Measurements from ENCODE around the gene USP36. TPM values are rescaled to one million over a fixed set of nuclear protein-coding genes. Genes with fewer than 3 reads are reported as not detected.
"Not testable (repeated sequence)": the region's sequence is repeated elsewhere in the genome, so short reads cannot be mapped to it uniquely, and the experiment has no call there.

The USP36 gene
- total RNA-seq, 6 experiments from 2014 or later = 12.7 to 27.8 (median 18.7) TPM

GRCh38 chr17:78751447-78752161, 89.0 kb downstream of the USP36 start:
- H3K27ac ChIP-seq = peak overlapping the region; percentile 34 to 72 (median 44)
- H3K9me3 ChIP-seq = no peaks in the 10 kb centered on the region
- no peaks in the 10 kb centered on the region for H3K27me3 ChIP-seq
- DNase-seq (no peak), ATAC-seq (peak in 3 of 4 donors; percentile 7 to 22 (median 20))
- no peak overlapping the region for H3K4me3 ChIP-seq
- intact Hi-C loops (cut with DNase I) = no loop called here
- peaks cover 0 to 63% (median 27%) of the 10 kb centered on the region in 4 donors for H3K4me1 ChIP-seq
- H3K36me3 ChIP-seq = no peaks in the 10 kb centered on the region
- TF ChIP-seq CTCF (IDR thresholded peaks at IDR 0.05) (no peak), POLR2A (IDR thresholded peaks at IDR 0.05) (no peak)
- WGBS (ENCODE audit: insufficient coverage, low coverage, low lambda C conversion rate, missing lambda C conversion rate) = 28% methylated on average over 14 of the region's 14 CpGs

- ATAC-seq; H3K27me3 ChIP-seq; H3K36me3 ChIP-seq; DNase-seq; H3K4me3 ChIP-seq; intact Hi-C loops (cut with DNase I); H3K9me3 ChIP-seq: not testable (repeated sequence)
- peak overlapping the region; percentile 34 to 72 (median 44) for H3K27ac ChIP-seq
- peaks cover 0 to 63% (median 30%) of the 10 kb centered on the region in 4 donors for H3K4me1 ChIP-seq
- 94% methylated on average over 3 of the region's 5 CpGs for WGBS (ENCODE audit: insufficient coverage, low coverage, low lambda C conversion rate, missing lambda C conversion rate)
Observed at GRCh38 chr17:78751000-78751399, 89.6 kb downstream of the USP36 start.

GRCh38 chr17:78748730-78749317, 91.8 kb downstream of the USP36 start:
- peak overlapping the region; percentile 81 to 91 (median 83) for H3K27ac ChIP-seq
- no peak overlapping the region for H3K4me3 ChIP-seq
- H3K4me1 ChIP-seq = peaks cover 0 to 80% (median 39%) of the 10 kb centered on the region in 4 donors
- WGBS (ENCODE audit: insufficient coverage, low coverage, low lambda C conversion rate, missing lambda C conversion rate) = 28% methylated on average over 6 of the region's 8 CpGs
- DNase-seq (peak; percentile 74 to 86 (median 77)), ATAC-seq (peak; percentile 57 to 75 (median 66))
- no peaks in the 10 kb centered on the region for H3K27me3 ChIP-seq
- H3K9me3 ChIP-seq = no peaks in the 10 kb centered on the region
- intact Hi-C loops (cut with DNase I) = no loop called here
- TF ChIP-seq CTCF (IDR thresholded peaks at IDR 0.05) (no peak), POLR2A (IDR thresholded peaks at IDR 0.05) (peak; percentile 27)
- H3K36me3 ChIP-seq = no peaks in the 10 kb centered on the region

- Histone ChIP-seq H3K4me1 (peaks cover 0 to 80% (median 39%) of the 10 kb centered on the region in 4 donors), H3K27me3 (no peaks in the 10 kb centered on the region), H3K36me3 (no peaks in the 10 kb centered on the region), H3K4me3 (peak overlapping the region; percentile 11 to 32 (median 31)), H3K9me3 (no peaks in the 10 kb centered on the region), H3K27ac (peak overlapping the region; percentile 81 to 91 (median 83))
- peak; percentile 63 to 77 (median 70) for ATAC-seq
- DNase-seq = peak in 1 of 3 donors; percentile 72
- 5% methylated on average over 6 of the region's 6 CpGs for WGBS (ENCODE audit: insufficient coverage, low coverage, low lambda C conversion rate, missing lambda C conversion rate)
- intact Hi-C loops (cut with DNase I) = no loop called here
- no peak for TF ChIP-seq CTCF (IDR thresholded peaks at IDR 0.05)
Observed at GRCh38 chr17:78748048-78748729, 92.4 kb downstream of the USP36 start.

Measured in right lobe of liver (tissue), 6 donors.